KG1 (cell line): ENCODE results near the gene EVI5.
"Not testable (repeated sequence)": the region's sequence is repeated elsewhere in the genome, so short reads cannot be mapped to it uniquely, and the experiment has no call there.

Source experiments
- DNase-seq: peaks from one replicate; lab custom pipeline; 2025; lab: John Stamatoyannopoulos, UW

The EVI5 gene

DNA sequence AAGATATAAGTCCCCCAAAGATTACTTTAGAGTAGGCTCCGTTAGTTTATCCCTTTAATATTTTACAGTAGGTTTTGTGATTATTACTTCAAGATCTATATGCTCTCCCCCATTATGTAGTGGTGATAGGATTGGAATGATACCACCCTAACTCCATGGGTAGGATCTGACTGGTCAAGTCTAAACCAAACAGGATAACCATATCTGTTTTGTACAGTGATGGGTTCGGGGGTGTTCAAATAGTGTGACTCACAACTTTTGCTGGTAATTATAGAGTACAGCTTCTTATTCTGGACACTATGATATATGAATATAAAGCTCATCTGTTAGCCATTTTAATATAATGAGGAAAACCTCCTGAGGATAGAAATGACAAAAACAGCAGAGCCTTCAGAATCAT is 212.4 kb downstream of the EVI5 start:
- no peak for DNase-seq

- DNase-seq = no peak
Observed at GRCh38 chr1:92571578-92571977, 213.3 kb downstream of the EVI5 start.

- no peak for DNase-seq
Observed at GRCh38 chr1:92567211-92567868, 217.6 kb downstream of the EVI5 start.

DNA sequence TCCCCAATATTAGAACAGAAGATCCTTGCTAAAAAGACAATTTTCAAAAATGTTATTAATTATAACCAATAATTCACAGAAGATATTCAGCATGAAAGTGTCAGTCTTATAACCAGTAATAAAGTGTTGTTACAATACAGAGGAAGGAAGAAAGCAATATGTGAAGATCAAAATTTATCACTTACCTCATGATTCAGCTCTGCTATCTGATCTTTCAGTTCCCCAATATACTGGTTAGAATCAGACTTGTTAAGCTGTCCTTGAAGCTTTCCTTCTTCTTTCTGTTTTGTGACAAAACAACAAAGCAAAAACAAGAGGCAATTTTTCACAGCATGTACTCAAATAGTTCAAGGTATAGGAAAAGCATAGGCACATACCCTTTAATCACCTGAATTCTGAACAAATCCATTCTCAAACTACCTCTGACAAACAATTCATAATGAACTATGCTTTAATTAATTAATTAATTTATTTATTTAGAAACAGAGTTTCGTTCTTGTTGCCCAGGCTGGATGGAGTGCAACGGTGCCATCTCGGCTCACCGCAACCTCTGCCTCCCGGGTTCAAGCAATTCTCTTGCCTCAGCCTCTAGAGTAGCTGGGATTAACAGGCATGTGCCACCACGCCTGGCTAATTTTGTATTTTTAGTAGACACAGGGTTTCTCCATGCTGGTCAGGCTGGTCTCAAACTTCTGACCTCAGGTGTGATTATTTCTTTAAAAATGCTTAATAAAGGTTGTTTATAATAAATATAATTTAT is 221.3 kb downstream of the EVI5 start:
- no peak for DNase-seq

GRCh38 chr1:92556350-92556749 is 228.6 kb downstream of the EVI5 start:
- DNase-seq = no peak

DNA sequence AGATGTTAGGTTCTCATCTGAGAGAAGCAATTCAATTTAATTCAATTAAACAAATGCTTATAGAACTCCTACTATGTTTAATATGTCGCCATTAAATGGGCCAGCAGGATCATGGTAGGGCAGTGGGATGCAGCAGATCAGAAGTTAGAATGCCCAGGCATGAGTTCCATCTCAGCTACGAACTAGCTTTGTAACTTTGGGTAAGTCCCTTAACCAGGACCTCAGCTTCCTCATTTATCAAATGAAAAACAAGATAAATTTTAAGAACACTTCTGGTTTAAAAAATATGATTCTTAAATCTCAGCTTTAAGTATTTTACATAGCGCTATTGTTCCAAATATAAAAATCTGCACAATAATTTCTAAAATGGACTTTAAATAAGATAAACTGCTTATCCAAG is 230.7 kb downstream of the EVI5 start:
- DNase-seq = no peak

- DNase-seq = no peak
Observed at GRCh38 chr1:92551916-92552315, 233.0 kb downstream of the EVI5 start.

DNA sequence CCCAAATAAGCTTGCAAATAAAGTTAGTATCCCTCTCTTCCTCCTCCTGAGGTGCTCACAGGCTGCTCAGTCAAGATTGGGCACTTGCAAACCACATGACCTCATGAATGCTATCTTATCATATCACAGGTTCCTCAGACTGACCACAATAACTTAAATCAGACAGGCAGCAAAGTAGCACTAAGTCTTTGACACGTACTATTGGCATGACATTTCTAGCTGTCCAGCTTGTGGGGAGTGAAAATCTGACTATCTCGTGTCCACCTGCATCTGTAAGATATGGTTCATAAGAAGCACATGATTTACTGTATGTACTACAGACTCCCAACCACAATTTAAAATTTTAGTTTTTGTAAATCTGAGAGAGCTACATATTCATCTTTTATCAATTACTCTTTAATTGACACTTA is 240.1 kb downstream of the EVI5 start:
- no peak for DNase-seq

DNA sequence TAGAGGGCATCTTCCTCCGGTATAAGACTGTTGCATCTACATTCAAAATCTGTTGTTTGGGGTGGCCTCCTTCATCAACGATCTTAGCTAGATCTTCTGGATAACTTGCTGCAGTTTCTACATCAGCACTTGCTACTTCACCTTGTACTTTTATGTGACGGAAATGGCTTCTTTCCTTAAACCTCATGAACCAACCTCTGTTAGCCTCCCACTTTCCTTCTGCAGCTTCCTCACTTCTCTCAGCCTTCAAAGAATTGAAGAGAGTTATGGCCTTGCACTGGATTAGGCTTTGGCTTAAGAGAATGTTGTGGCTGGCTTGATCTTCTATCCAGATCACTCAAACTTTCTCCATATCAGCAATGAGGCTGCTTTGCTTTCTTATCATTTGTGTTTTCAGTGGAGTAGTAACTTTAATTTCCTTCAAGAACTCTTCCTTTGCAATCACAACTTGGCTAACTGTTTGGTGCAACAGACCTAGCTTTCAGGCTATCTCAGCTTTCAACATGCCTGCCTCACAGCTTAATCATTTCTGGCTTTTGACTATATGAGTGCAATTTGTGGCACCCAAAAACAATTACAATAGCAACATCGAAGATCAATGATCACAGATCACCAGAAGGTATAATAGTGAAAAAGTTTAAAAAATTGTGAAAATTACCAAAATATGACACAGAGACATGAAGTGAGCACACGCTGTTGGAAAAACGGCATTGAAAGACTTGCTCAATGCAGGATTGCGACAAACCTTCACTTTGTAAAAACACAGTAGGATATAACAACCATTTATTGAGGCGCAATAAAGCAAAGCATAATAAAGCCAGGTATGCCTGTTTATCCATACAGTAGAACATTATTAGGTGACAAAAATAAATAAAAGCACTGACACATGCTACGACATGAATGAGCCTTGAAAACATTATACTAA is 241.5 kb downstream of the EVI5 start:
- DNase-seq = no peak

- no peak for DNase-seq
Observed at GRCh38 chr1:92538413-92539061, 246.4 kb downstream of the EVI5 start.

DNA sequence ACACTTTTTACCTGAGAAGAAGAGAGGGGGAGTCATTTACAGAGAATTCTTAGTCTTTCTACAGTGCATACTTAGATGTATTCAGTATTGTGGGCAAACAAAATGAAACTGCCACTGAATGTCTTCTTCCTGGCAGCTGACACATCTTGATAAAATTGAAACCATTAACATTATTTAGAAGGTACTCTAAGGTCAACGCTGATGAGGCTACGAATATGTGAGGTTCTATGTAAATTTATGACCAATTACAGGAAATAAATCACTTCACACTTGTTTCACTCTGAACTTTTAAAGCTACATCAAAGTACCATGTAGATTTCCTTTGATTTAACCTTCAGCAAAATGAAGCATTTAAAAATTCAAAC is 246.9 kb downstream of the EVI5 start:
- no peak for DNase-seq

DNA sequence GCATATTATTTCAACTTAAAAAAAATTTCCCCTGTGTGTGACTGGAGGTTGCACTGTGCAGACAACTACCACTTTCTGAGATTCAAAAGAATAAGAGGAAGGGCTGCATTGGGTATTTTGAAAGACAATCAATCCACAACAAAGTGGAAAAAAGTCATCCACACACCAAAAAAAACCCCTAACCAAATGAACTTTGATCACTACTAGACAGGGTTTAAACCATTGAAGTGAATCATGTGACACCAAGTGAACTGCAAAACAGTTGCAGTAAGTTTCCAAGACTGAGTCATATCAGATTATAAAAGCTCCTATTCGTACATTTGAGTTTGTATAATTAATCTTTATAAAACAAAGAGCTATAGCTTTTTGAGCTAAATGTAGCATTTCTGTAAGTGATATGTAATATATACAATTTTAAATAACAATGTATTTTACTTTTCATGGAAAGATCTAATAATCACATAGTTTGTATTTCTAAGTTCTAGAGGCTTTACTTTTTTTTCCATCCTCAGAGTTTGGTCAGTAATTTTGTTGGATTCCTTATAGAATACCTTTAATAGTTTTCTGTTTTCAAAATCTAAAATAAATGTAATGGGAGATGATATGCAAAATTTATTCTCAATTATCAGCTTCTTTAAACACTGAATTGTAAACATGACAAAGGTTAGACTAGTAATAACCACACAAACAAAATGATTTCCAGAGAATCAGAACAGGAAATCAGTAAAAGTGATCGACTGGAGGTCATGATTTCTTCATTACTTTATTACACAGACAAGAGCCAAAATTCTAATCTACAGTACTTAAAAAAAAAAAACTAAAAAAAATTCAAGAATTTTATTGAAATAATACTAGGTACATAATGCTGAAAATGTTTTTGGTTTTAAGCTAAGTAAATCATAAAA is 247.7 kb downstream of the EVI5 start:
- no peak for DNase-seq

DNA sequence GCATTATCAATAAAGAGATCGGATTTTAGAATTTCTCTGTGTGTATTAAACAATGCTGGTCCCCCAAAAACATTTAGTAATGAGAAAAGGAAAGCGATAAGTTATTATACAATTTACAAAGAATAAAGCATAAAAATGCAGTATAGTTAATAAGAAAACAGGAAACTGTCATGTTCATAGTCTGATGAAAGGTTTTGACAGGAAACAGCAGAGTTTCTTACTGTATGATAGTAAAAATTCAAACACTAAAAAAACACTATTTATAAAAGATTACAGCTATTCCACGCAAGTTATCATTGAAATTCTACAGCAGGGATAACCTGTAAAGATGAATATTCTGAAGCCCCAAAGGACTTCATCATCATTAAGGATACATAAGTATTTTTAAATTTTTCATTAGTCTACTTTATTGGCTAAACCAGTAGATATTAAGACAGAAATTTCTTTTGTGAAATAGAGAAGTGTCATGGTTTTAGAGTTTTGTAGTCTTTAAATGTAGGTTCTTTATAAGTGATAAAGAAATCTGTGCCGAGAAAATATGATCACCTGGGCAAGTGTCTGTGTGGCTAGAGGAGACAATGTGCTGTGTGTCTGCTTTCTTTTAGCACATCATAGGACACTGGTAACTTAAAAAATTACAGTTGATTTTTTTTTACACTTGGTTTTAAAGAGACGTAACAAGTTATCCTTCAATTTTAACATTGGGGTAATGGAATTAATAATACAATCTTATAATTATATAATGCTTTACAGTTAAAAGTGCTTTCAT is 248.5 kb downstream of the EVI5 start:
- no peak for DNase-seq

GRCh38 chr1:92532371-92532770 is 252.5 kb downstream of the EVI5 start:
- not testable (repeated sequence) for DNase-seq

- not testable (repeated sequence) for DNase-seq
Observed at GRCh38 chr1:92531939-92532338, 253.0 kb downstream of the EVI5 start.

DNA sequence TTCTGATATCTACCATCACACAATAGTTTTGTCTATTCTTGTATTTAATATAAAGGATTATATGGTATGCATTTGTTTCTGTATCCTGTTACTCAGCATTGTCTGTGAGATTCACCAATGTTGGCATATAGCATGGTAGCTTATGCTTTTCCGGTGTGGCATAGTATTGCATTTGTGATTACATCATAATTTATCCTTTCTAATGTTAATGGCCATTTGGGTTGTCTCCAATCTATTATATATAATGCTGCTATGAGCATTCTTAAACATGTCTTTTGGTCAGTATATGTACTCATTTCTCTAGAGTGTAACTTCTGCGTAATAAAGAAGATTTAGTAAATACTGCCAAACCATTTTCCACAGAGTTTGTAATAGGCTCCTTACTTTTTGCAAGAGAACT is 257.2 kb downstream of the EVI5 start:
- no peak for DNase-seq

GRCh38 chr1:92524944-92525590 is 259.8 kb downstream of the EVI5 start:
- DNase-seq = not testable (repeated sequence)

DNA sequence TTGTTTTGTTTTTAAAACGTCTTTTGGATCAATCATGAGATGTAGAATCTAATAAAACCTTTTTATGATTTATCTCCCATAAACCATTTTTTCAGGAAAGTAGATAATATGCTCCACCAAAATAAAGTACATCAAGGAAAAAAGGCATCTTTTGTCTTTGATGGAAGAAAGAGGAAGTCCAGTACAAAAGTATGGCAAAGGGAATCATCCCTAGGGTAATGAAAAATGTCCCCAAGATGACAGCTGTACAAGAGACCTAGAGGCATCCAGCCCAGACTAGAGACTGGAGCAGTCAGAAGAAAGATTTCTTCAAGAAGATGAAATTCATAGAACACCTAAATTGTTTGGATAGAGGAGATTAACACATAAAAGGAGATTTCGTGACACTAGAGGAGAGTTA is 265.9 kb downstream of the EVI5 start:
- DNase-seq = no peak

- DNase-seq = no peak
Observed at GRCh38 chr1:92516574-92516973, 268.3 kb downstream of the EVI5 start.

- DNase-seq = no peak
Observed at GRCh38 chr1:92515796-92516201, 269.1 kb downstream of the EVI5 start.
